ENCODE data around the gene UBE2Q1.

UBE2Q1 gene

GRCh38 chr1:154575951-154576566 is 17.6 kb upstream of the UBE2Q1 start:
- no peak for DNase-seq

- DNase-seq: no peak
Measured at GRCh38 chr1:154575147-154575927, 16.9 kb upstream of the UBE2Q1 start.

GRCh38 chr1:154574716-154575115 is 16.3 kb upstream of the UBE2Q1 start:
- no peak for DNase-seq

GRCh38 chr1:154573168-154573510 is 14.7 kb upstream of the UBE2Q1 start:
- DNase-seq: no peak

GRCh38 chr1:154572468-154573167 is 14.2 kb upstream of the UBE2Q1 start:
- no peak for DNase-seq

- no peak for DNase-seq
Measured at GRCh38 chr1:154571964-154572288, 13.5 kb upstream of the UBE2Q1 start.

GRCh38 chr1:154571244-154571963 is 12.9 kb upstream of the UBE2Q1 start:
- DNase-seq: no peak

GRCh38 chr1:154568157-154568815 is 9.8 kb upstream of the UBE2Q1 start:
- no peak for DNase-seq

- DNase-seq: peak; percentile 53
Measured at GRCh38 chr1:154567386-154568156, 9.1 kb upstream of the UBE2Q1 start, which contains the start of gene CHRNB2. TSS of gene CHRNB2 (plus strand) at chr1:154567778. CDS start at chr1:154568045, 267 bp downstream.

- no peak for DNase-seq
Measured at GRCh38 chr1:154565876-154566275, 7.4 kb upstream of the UBE2Q1 start.

GRCh38 chr1:154559466-154560044 is 1.1 kb upstream of the UBE2Q1 start:
- peak; percentile 89 for DNase-seq

- peak; percentile 96 for DNase-seq
Measured at GRCh38 chr1:154558720-154559465, 431 bp upstream of the UBE2Q1 start.

GRCh38 chr1:154557248-154557938 is 1.1 kb downstream of the UBE2Q1 start:
- no peak for DNase-seq

- no peak for DNase-seq
Measured at GRCh38 chr1:154556422-154556821, 2.0 kb downstream of the UBE2Q1 start.

GRCh38 chr1:154553056-154554030 is 5.1 kb downstream of the UBE2Q1 start:
- DNase-seq: no peak

GRCh38 chr1:154552036-154552435 is 6.4 kb downstream of the UBE2Q1 start:
- no peak for DNase-seq

- DNase-seq: no peak
Measured at GRCh38 chr1:154551474-154551873, 7.0 kb downstream of the UBE2Q1 start.

- no peak for DNase-seq
Measured at GRCh38 chr1:154550657-154551056, 7.8 kb downstream of the UBE2Q1 start.

GRCh38 chr1:154550070-154550469 is 8.4 kb downstream of the UBE2Q1 start:
- no peak for DNase-seq

Data from NCI-H748 treated with DMSO at 0.1 percent for 48 hours (cell line).